GM19351 (cell line): Measurements from ENCODE around the gene SLFNL1.

Experiments used
- ATAC-seq: cut with Tn5 transposase; IDR thresholded peaks from one replicate; pipeline ENCODE4 v1.9.1; 2021; ENCODE audit warnings: mild to moderate bottlenecking, moderate library complexity; ENCODE audit not compliant: unreplicated experiment

Gene SLFNL1

DNA sequence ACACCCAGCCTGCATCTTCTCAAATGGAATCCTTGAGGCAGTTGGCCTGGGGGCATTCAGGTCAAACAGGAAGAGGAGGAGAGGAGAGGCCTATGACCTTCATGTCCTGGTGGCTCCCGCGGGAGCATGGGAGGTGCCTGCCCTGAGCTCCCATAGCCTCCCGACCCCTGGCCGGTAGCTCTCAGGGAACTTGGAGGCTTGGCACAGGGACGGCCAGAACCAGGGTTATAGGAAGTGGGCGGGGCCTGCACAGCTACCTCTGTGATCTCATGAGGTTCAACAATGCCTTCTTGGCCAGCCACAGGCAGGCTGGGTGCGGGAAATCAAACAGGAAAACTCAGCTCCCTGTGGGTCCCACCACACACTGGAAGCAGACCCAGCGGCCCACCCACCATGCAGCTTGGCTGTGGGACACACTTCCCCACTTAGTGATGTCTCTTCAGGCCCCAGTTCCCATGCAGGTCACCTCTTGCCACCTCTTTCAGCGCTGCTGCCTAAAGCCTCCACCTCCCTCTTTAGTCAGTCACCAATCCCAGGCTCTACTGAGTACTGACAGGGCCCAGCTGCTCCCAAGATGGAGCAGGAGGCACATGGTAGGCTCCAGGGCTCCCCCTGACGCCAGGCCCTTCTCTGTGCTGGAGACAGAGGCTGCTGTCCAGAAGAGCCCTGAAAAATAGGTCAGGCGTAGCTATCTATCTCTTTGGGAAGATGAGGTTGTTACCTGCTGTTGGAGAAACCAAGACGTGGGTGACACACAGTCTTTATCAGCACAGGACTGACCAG lies at the start of gene SLFNL1:
TSS of gene SLFNL1 (minus strand) at position 200 of the 783 bp plus-strand sequence. CDS start 1,065 bp downstream, outside the sequence.
- no peak for ATAC-seq

DNA sequence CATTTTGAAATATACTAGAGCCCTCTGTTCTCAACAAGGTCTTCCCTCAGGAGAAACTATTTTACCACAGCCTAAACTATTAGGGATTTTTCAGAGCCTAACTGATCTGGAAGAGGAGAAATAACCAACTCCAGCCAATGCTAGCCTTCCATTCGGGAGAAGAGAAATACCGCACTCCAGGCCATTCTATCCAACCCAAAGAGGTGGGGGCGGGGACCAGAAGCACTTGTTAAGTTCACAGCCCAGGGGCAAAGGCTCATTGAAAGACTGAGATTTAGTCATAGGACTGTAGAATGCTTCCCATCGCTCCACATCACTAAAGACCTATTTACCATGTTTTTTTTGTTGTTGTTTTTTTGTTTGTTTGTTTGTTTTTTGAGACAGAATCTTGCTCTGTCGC lies 35.4 kb upstream of the SLFNL1 start:
- ATAC-seq: no peak

DNA sequence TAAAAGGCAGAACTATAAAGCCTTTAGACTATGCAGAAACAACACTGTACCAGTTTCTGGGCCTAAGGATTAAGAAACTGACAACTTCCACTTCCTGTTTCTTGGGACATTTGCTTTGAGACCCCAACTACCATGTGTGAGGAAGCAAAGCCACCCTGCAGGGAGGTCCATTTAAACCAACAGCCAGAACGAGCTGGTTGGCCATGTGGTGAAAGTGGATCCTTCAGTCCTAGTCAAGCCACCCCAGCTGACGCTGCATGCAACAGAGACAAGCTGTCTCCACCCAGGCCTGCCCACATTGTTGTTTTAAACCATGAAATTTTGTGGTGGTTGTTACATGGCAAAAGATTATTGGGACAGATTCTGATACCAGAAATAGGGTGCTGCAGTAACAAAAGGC lies 31.8 kb upstream of the SLFNL1 start:
- ATAC-seq: no peak

DNA sequence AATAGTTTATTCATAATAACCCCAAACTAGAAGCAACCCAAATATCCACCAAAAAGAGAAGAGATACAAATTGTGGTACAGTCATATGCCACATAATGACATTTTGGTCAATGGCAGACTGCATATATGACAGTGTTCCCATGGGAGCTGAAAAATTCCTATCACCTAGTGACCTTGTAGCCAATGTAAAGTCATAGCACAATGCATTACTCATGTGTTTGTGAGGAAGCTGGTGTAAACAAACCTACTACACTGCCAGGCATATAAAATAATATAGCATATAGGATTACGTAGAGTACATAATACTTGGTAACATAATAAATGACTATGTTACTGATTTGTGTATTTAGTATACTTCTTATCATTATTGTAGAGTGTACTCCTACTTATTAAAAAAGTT lies 29.5 kb upstream of the SLFNL1 start:
- no peak for ATAC-seq

DNA sequence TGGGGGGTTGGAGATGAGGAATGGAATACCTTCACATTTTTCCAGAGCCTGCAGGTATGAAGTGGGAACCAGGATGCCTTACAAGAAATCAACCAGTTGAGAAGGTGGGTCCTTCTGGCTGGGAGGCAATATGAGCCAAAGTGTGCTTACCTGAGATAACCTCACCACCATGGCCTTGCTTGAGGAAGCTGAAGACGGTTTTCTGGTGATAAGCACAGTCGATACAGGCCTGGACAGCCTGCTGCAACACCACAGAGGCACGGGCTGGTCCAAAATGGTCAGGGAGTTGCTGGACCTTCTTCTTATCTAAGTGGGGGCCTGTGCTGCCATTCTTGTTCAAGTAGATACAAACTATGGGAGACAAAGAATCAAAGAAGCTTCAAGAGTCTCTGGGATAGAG lies 27.0 kb upstream of the SLFNL1 start:
- no peak for ATAC-seq

DNA sequence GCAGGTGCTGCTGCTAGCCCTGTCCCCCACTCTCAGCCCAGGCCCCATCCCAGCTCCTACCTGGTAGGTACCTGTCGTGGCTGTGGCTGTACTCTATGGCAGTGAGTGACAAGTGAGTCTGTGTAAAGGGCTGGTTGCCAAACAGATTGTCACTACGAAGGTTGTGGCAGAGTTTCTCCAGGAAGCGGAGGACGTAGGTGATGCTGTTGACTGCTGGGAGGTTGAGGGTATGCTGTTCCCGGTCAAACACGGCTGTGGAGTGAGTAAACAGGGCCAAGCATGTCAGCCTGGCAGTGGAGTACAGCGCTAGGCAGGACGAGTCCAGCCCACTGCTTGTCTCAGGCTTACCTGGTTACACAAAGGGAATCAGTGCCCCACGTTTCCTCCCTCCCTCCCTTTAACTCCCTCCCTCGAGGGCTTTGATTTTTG lies 24.8 kb upstream of the SLFNL1 start:
- ATAC-seq: no peak

DNA sequence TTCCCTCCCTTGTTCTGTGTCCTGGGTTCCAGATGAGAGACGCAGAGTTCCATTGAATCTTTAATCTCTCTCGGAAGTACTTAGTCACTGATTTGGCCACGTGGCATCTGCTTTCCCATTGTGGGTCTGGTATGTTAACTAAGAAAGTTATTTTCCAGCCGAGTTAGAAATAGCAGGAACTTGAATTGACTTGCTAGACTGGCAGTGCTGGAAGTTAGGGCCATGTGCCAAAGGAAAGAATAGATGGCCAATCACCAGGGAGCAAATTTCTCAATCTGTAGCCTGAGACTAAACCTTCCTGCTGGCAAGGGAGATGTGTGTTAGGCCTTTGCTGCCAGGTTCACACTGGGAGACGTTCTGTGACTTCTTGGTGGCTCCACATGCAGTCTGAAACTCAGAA lies 24.2 kb upstream of the SLFNL1 start:
- ATAC-seq: no peak

DNA sequence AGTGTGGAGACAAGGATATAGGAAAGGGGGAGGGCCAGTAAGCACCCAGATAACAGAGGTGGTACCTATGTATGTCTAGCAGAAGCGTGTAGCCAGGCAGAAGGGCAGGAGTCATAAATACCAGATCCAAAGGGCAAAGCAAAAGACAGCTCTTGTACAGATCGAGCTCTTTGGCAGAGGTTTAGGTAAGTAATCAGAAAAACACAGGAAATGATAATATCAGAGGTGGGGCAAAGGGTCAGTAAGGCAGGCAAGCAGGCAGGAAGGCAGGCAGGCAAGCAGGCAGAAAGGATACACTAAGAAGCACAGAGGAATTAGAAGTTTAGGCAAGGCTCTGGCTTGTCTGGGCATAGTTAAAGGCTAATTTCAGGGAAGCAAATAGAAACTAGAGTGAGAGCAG lies 22.7 kb upstream of the SLFNL1 start:
- ATAC-seq: no peak

DNA sequence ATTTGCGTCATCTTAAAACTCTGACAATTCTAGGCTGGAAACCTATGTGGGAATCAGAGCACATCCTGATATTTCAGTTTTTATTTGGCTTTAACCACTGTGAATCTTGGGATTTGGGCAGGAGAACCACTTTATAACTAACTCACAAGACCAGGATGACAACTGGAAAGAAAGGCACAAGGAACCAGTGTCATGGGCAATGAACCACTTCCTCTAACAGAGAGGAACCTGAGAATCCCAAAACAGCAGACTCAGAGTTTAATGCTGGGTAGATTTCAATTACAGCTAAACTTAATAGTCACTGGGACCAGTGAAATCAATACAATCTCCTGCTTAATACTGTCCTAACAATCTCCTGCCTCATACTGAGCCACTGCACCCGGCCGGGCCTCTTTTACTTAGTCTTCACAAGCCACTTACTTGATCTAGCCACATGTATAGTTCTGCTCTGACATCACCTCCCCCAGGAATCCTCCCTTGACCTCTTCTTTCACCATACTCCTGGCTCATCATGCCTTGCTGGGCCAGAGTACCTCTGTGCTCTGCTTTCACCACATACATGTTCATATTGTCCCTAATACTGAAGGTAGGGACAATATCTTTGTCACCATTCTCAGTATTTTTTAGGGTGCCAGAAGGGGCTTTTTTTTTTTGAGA lies 20.2 kb upstream of the SLFNL1 start:
- no peak for ATAC-seq

DNA sequence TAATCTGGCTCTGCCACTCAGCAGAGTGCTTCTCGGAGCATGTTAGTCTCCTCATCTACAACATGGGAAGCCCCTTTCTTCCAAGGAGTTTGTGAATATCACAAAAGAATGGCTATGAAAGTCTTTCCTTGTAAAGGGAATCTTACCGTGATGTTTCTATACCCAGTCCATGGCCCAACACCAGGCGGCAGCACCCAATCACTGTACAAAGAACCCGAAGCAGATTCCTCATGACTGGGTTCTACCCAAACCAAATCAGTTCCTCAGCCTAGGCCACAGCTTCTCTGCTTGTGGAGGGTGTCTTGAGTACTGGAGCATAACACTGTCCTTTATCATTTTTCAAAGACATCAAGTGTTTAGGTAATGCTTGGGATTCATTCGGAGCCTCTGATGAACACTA lies 16.6 kb upstream of the SLFNL1 start:
- ATAC-seq: no peak

DNA sequence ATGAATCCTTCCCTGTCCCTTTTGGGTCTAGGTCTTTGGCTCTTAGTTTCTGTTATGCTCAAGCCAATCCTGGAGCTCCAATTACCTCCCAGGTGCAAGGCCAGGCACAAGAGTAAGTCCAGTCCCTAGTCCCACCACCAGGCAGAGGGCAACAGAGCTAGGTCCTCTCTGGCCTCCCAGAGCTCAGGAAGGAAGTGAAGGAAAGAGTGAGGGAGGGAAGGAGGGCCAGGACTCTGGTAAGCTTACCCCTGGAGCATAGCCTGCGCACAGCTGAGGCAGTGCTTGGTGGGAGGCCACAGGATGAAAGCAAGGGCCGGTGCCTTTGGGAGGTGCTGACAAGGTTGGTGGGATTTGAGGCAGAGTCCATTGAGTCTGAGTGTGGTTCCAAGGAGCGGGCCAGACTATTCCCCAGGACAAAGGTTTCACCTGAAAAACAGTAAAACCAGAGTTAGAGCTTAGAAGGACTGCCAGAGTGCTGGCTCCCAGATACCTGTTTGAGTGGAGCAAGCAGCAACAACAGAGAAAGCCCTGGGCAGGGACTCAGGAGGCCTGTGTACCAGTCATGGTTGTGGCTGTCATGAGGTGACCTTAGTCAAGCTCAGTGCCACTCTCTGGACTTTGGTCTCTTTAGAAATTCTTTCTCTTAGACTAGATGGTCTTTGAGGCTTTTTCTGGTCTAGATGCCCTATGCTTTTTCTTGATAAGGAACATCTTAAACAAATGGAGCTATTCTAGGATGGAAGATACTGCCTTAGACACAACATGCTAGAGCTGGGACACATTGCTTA lies 15.8 kb upstream of the SLFNL1 start:
- no peak for ATAC-seq

DNA sequence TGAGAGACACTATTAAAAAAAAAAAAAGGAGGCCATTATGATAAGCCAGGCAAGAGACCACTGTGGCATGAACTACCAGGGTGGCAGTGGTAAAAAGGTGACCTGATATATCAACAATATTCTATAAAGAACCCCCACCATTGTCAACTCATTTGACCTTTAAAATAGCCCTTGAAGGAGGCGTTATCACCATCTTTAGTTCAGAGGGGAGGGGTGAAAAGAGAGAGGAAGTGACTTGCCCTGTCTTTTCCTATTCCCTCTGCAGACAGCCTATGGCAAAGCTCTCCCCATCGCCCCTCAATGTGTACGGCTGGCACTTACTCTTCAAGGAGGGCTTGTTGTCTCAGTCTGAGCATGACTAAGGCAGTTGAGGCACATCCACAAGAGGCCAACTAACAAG lies 11.7 kb upstream of the SLFNL1 start:
- no peak for ATAC-seq

DNA sequence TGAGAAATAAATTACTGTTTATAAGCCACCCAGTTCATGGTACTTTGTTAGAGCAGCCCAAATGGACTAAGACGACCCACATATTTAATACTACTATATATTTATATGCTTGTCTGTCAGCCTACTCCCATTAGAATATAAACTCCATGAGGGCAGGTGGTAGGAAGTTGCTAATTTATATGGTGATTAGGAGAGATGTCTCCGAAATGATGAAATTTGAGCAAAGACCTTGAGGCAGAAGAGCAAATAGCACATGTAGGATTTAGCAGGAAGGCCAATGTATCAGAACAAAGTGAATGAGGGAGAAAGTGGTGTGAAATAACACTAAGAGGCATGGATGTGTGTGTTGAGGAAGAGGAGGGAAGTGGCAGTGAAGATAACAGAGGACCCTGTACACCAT lies 10.6 kb upstream of the SLFNL1 start:
- ATAC-seq: no peak

DNA sequence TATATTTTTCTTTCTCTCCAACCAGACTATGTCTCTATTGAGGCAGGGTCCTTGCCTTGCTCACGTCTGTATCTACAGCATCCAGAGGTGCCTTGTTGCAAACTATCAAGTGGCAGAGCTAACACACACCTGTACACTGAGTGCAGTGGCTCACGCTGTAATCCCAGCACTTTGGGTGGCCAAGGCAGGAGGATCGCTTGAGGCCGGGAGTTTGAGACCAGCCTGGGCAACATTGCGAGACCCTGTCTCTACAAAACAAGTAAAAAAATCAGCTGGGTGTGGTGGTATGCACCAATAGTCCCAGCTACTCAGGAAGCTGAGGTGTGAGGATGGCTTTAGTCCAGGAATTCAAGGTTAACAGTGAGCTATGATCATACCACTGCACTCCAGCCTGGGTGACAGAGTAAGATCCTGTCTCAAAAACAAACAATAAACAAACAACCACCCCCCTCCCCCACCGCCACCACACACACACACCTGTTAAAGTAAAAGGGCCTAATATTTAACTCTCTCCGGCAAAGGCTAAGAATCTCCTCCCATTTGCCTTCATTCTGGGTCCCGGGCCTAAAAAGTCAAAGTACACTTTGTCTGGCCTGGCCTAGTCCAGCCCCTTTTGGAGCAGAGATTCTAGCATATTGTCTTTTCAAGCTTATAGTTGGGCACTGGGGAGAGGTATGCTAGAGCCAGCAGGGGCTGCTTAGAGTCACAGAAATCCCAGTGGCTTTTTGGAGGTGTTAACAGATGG lies 9.5 kb upstream of the SLFNL1 start:
- ATAC-seq: no peak

DNA sequence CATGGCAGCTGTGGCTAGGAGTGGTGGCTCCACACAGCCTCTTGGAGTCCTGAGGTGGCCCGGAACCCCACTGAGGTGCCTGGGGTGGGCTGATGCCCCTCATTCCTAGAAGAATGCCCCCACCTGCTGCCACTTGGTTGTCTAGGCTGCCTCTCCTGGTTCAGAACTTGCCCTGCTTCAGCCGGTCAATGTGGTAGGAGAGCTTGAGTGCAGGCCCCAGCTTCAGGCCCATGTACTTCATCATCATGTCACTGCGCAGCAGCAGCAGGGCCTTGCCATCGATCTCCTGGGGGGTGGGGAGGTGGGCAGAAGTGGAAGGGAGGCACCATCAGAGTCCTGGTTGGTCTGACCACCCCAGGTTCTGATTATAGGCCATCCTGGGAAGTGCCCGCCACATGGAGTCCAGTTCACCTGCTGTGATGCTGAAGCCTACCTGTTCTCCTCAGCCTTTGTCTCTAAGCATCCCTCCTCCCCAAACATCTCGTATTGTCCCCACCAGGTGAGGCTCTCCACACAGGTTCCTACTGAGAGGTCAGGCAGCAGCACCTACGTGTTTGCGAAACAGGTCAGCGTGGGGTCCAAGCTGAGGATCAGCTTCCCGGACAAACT lies 6.6 kb upstream of the SLFNL1 start:
- no peak for ATAC-seq

DNA sequence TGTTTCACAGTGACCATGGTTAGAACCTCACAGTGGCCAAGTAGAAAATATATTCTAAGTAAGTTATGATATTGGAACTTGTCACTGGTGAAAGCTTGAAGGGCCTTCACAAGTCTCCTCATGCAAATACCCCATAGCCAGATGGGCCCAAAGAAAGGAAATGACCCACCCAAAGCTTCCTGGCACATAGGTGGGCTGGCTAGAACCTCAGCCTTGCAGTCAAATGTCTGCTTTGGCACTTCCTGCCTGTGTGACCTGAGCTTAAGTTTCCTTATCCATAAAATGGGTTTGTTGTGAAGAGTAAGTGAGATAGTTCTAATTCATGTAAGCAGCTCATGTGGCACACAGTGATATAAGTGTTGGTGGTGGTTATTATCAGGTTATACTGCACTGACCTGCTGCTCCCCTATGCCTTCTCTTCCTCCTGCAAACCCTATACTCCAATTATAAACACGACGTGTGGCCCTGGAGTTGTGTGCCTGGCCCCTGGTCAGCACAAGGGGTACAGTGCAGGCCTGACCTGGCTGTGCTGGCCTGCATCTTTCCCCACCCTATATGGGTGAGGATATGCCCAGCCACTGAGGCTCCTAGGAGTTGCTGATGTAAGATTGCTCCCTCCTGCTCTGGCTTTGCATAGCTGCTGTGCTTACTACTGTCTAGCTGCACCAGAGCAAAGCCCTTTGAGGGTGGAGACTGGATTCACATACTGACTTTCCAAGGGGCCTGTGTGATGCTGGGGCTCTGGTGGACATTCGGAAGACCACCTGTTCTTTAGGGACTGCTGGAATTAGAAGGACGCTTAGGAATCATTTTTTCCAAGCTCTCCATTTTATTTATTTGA lies 4.7 kb upstream of the SLFNL1 start:
- ATAC-seq: no peak

DNA sequence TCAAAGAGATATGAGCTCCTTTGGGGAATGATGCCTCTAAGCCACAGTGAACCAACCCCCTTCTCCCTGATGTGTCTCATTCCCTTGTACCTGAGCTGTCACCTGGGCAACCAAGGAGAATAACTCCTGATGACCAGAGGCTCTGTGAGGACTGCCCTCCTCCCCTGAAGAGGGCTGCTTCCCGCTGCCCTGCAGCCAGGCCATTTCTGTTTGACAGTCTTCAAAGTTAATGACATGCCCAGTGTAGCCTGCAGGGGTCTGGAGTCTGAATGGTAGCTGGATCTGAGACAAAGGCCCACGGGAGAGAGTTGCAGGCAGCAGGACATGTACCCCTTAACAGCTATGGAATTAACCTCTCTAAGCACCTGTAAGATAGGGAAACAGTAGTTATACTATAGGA lies 3.4 kb upstream of the SLFNL1 start:
- no peak for ATAC-seq

DNA sequence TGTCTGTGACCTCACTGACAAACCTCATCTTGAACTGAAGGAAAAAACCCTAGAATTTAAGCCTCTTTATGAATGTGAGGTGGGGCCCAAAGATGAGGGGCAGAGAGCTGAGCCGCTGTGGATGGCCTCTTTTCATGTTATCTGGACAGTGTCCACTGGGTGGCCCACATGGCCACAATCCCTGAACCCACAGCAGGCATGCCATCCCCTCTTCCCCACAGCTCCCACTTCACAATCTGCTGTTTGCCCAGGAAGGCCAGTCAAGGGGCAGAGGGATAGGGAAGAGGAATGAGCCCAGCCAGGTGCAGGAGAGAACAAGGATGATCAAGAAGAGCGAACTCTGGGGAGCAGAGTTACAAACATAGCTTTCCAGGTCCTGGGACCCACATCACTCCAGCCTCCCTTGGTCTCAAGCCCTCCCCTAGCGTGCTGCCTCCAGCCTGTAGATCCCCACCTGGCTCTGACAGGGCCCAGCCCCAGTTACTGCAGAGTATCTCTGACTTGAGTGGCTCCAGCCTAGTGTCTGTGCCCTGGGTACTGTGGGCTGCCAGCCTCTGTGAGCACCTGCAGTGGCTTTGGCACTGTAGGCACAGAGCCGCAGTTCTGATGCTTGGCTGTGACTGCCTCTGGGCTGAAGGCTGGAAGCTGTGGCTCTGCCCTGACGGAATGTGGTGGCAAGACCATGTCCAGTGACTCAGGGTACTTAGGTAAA lies 1.9 kb upstream of the SLFNL1 start:
- ATAC-seq: no peak

DNA sequence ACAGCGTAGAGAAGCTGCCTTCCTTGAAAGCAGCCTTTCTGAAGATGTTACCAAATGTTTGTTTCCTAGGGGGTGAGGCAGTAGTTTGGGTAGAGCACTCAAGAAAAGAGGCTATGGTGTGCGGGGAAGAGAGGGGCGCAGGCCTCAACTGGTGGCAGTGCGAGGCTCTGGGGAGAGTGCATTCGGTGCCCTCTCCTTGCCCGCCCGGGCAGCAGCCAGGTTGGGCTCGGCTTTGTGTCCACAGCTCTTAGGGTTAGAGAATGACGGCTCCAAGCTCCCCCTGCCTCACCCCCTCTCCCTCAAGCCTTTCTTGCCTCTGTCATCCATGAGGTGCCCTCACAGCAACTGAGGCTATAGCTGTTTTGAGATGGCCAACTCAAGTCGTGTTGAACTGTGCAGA lies 899 bp upstream of the SLFNL1 start:
- no peak for ATAC-seq
